ENCODE measurements around the gene NRCAM. TPM values are rescaled to one million over a fixed set of nuclear protein-coding genes. Genes with fewer than 3 reads are reported as not detected.

Gene NRCAM
- total and polyA plus RNA-seq, 2 donors (not counting 1 experiment from before 2014, with no cell fraction given) = 0.75 to 4.6 TPM

DNA sequence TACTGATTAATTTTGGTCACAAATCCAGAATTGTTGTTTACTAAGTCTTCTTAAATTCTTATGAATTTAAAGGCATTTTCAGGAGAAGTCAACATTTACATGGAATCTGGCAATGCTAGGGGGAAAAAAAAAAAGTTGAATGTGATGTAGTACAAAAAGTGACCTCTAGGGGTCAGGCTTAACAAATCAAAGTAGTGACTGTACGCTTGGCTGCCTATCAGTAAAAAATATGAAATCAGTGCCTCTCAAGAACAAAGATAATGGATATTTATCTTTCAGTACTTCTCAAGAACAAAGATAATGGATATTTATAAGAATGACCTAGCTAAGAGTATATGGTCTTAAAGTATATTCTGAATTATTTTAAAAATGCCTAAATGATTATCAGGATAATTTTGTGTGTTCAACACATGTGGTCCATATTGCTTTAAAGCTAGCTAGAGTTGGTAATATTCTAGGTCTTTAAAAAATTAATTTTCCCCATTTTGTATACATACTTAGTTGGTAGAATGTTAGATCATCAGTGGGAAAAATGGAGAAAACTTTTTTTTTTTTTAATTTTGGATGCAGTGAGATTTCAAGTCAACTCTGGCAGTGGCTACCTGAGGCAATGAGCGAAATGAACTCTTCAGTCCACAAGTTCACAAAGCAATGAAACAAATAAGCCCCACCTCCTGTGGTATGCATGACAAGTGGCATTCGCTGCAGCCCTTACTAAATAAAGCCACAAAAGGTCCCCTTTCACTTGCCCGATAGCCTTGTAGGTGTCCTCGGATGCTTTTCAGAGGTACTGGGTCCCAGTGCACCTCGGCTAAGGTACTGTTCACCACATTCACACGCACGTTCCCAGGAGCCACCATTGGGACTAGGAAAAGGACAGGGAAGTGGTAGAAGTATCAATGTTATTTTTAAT is 274.9 kb downstream of the NRCAM start:
- Mint-ChIP-seq H3K27me3 (peaks cover 6% of the 10 kb centered on the region), H3K27ac (no peak overlapping the region), H3K9me3 (ENCODE audit: insufficient read depth) (no peaks in the 10 kb centered on the region), H3K4me1 (no peaks in the 10 kb centered on the region), H3K4me3 (no peak overlapping the region)
- H3K27ac ChIP-seq (ENCODE audit: low read length in 2 of 2) = no peak overlapping the region
- peak; percentile 66 for ATAC-seq (ENCODE audit: low read depth)
- no peaks in the 10 kb centered on the region for H4K20me1 ChIP-seq (ENCODE audit: control insufficient read depth, insufficient read depth, low read length, poor library complexity, severe bottlenecking)
- no peak for TF ChIP-seq EZH2 (IDR thresholded peaks at IDR 0.05; ENCODE audit: borderline replicate concordance, insufficient read depth, low read depth, low read length, poor library complexity, severe bottlenecking)
- TF ChIP-seq, protein P1, sequence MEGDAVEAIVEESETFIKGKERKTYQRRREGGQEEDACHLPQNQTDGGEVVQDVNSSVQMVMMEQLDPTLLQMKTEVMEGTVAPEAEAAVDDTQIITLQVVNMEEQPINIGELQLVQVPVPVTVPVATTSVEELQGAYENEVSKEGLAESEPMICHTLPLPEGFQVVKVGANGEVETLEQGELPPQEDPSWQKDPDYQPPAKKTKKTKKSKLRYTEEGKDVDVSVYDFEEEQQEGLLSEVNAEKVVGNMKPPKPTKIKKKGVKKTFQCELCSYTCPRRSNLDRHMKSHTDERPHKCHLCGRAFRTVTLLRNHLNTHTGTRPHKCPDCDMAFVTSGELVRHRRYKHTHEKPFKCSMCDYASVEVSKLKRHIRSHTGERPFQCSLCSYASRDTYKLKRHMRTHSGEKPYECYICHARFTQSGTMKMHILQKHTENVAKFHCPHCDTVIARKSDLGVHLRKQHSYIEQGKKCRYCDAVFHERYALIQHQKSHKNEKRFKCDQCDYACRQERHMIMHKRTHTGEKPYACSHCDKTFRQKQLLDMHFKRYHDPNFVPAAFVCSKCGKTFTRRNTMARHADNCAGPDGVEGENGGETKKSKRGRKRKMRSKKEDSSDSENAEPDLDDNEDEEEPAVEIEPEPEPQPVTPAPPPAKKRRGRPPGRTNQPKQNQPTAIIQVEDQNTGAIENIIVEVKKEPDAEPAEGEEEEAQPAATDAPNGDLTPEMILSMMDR (IDR thresholded peaks at IDR 0.05) = peak; percentile 90
- DNase-seq = peak; percentile 71
- no peak overlapping the region for H3K4me2 ChIP-seq (replicated peaks; ENCODE audit: low read depth, low read length, poor library complexity, severe bottlenecking)
- POLR2A ChIA-PET = no interaction called here
- no peaks in the 10 kb centered on the region for H3K9me3 ChIP-seq (ENCODE audit: control extremely low read depth in 1 of 3, control insufficient read depth in 2 of 3, insufficient read depth in 1 of 3, low read length in 2 of 3)
- H3K9ac ChIP-seq (ENCODE audit: low read length) = no peak overlapping the region
- intact Hi-C loops (cut with micrococcal nuclease) = loop anchor here (1.0 to 10.0 kb wide), 3 partner anchors 203 to 316 kb away; no protein-coding TSS in a partner anchor
- H3K79me2 ChIP-seq (ENCODE audit: control insufficient read depth, insufficient read depth, low read length) = no peaks in the 10 kb centered on the region
- 75% methylated on average over 2 of the region's 8 CpGs for WGBS (ENCODE audit: insufficient coverage)
- no peaks in the 10 kb centered on the region for H3K36me3 ChIP-seq (replicated peaks in 1 of 2; ENCODE audit: control extremely low read depth in 1 of 2, control insufficient read depth in 1 of 2, extremely low read depth in 1 of 2, insufficient read depth in 2 of 2, low read length in 1 of 2)
- H3K4me3 ChIP-seq (ENCODE audit: control extremely low read depth in 1 of 5, extremely low read depth in 1 of 5, insufficient read depth in 1 of 5, low read depth in 2 of 5, low read length in 4 of 5) = no peak overlapping the region
- no peaks in the 10 kb centered on the region for H3K4me1 ChIP-seq (ENCODE audit: control insufficient read depth in 2 of 2, insufficient read depth in 2 of 2, low read length in 2 of 2)
- H2AFZ ChIP-seq (ENCODE audit: insufficient read depth, low read depth, low read length, poor library complexity, severe bottlenecking) = no peak overlapping the region
- peaks cover 0 to 3% (median 0%) of the 10 kb centered on the region in 4 experiments for H3K27me3 ChIP-seq (replicated peaks in 1 of 4; ENCODE audit: control extremely low read depth in 1 of 4, control insufficient read depth in 3 of 4, insufficient read depth in 4 of 4, low read length in 3 of 4)
- CTCF ChIA-PET = interaction anchor here (0.6 to 4.6 kb wide), 12 partner anchors 23 to 859 kb away, joined by 3 to 47 read pairs (median 4); partner anchors contain the start of gene NRCAM

GRCh38 chr7:108178398-108178797 is 277.8 kb downstream of the NRCAM start:
- no peak for DNase-seq
- H3K4me3 Mint-ChIP-seq = no peak overlapping the region
- H3K27me3 Mint-ChIP-seq = peaks cover 14% of the 10 kb centered on the region
- Histone ChIP-seq H2AFZ (ENCODE audit: insufficient read depth, low read depth, low read length, poor library complexity, severe bottlenecking) (no peak overlapping the region), H3K4me2 (replicated peaks; ENCODE audit: low read depth, low read length, poor library complexity, severe bottlenecking) (no peak overlapping the region), H3K9me3 (ENCODE audit: control extremely low read depth in 1 of 3, control insufficient read depth in 2 of 3, insufficient read depth in 1 of 3, low read length in 2 of 3) (no peaks in the 10 kb centered on the region), H3K4me3 (ENCODE audit: control extremely low read depth in 1 of 5, extremely low read depth in 1 of 5, insufficient read depth in 1 of 5, low read depth in 2 of 5, low read length in 4 of 5) (no peak overlapping the region), H3K36me3 (replicated peaks in 1 of 2; ENCODE audit: control extremely low read depth in 1 of 2, control insufficient read depth in 1 of 2, extremely low read depth in 1 of 2, insufficient read depth in 2 of 2, low read length in 1 of 2) (no peaks in the 10 kb centered on the region), H3K79me2 (ENCODE audit: control insufficient read depth, insufficient read depth, low read length) (no peaks in the 10 kb centered on the region), H4K20me1 (ENCODE audit: control insufficient read depth, insufficient read depth, low read length, poor library complexity, severe bottlenecking) (no peaks in the 10 kb centered on the region), H3K27ac (ENCODE audit: low read length in 2 of 2) (no peak overlapping the region), H3K9ac (ENCODE audit: low read length) (no peak overlapping the region), H3K27me3 (replicated peaks in 1 of 4; ENCODE audit: control extremely low read depth in 1 of 4, control insufficient read depth in 3 of 4, insufficient read depth in 4 of 4, low read length in 3 of 4) (peaks cover 0 to 10% (median 4%) of the 10 kb centered on the region in 4 experiments), H3K4me1 (ENCODE audit: control insufficient read depth in 2 of 2, insufficient read depth in 2 of 2, low read length in 2 of 2) (no peaks in the 10 kb centered on the region)
- H3K9me3 Mint-ChIP-seq (ENCODE audit: insufficient read depth) = no peaks in the 10 kb centered on the region
- TF ChIP-seq, protein P1 (IDR thresholded peaks at IDR 0.05) = no peak
- H3K4me1 Mint-ChIP-seq = no peaks in the 10 kb centered on the region
- intact Hi-C loops (cut with micrococcal nuclease) = no loop called here
- WGBS (ENCODE audit: insufficient coverage) = 13% methylated on average over 1 of the region's 3 CpGs
- ATAC-seq (ENCODE audit: low read depth) = no peak
- ChIA-PET POLR2A (interaction anchor here (0.8 kb wide), 1 partner anchor 291 kb away, joined by 3 read pairs; no protein-coding TSS in a partner anchor), CTCF (interaction anchor here (1.2 to 4.6 kb wide), 5 partner anchors 8 to 319 kb away, joined by 3 to 47 read pairs (median 5); no protein-coding TSS in a partner anchor)
- H3K27ac Mint-ChIP-seq = no peak overlapping the region

Measured in B cell (primary cell).